AG04450 (cell line): ENCODE measurements around the gene MROH2A. TPM values are rescaled to one million over a fixed set of nuclear protein-coding genes. Genes with fewer than 3 reads are reported as not detected.

ENCODE experiments used
- CTCF ChIA-PET: fragments of 300-600, 350-600 bp; formaldehyde crosslinking; extraction: SDS; loops from one replicate; lab custom pipeline; 2022; ENCODE audit warnings: antibody characterized with exemption, inconsistent platforms; lab: Charles Lee
- POLR2A ChIA-PET: fragments of 350-600 bp; formaldehyde crosslinking; extraction: SDS; loops from one replicate; lab custom pipeline; 2021; ENCODE audit warnings: antibody characterized with exemption, inconsistent platforms; lab: Yijun Ruan, JAX
- DNase-seq: peaks from one replicate; pipeline ENCODE4 v3.0.0-alpha.2; 2011; ENCODE audit warnings: low read depth, low spot score
- H3K27ac ChIP-seq: one replicate; pipeline ENCODE4 v1.5.1; 2012; ENCODE audit warnings: low read depth, low read length, control low read depth
- H3K27me3 ChIP-seq: one replicate; pipeline ENCODE4 v1.6.0; 2012; ENCODE audit warnings: low read length; ENCODE audit not compliant: control insufficient read depth, insufficient read depth
- H3K4me3 ChIP-seq: 2 replicates; pipeline ENCODE4 v1.5.1; 2011; ENCODE audit warnings: mild to moderate bottlenecking, low read depth, low read length, control low read depth
- H3K9me3 ChIP-seq: 2 replicates; pipeline ENCODE4 v1.5.1; 2012; ENCODE audit warnings: low read length; ENCODE audit not compliant: control insufficient read depth, insufficient read depth
- CTCF ChIP-seq: IDR thresholded peaks from 2 replicates; pipeline ENCODE4 v1.5.1; 2011; ENCODE audit warnings: low read depth, low read length, control low read depth, inconsistent platforms
- polyA plus RNA-seq: library from polyadenylated mRNA; depleted of rRNA; stranded (reverse); fragments of >200 nt; gene quantifications from 2 replicates; pipeline ENCODE4 v1.2.3, GENCODE V29; 2011

Gene MROH2A
- polyA plus RNA-seq, 1 experiment: not detected

GRCh38 chr2:233857511-233858141, 79.5 kb downstream of the MROH2A start:
- peak; percentile 53 for TF ChIP-seq CTCF
- Histone ChIP-seq H3K27me3 (no peaks in the 10 kb centered on the region), H3K4me3 (no peak overlapping the region), H3K9me3 (peaks cover 3% of the 10 kb centered on the region; the same call in 1 of the 2 replicates), H3K27ac (no peak overlapping the region)
- CTCF ChIA-PET: interaction anchor here (0.6 to 2.5 kb wide), 8 partner anchors 8 to 60 kb away, joined by 3 to 13 read pairs (median 4); partner anchors contain the start of genes MSL3B and TRPM8
- POLR2A ChIA-PET: no interaction called here
- DNase-seq: no peak

GRCh38 chr2:233858331-233858730, 80.2 kb downstream of the MROH2A start:
- CTCF ChIA-PET: interaction anchor here (1.0 to 2.5 kb wide), 5 partner anchors 9 to 59 kb away, joined by 3 to 13 read pairs (median 6); partner anchors contain the start of genes MSL3B and TRPM8
- H3K27ac ChIP-seq: no peak overlapping the region
- H3K27me3 ChIP-seq: no peaks in the 10 kb centered on the region
- no peak overlapping the region for H3K4me3 ChIP-seq
- DNase-seq: no peak
- peaks cover 3% of the 10 kb centered on the region; the same call in 1 of the 2 replicates for H3K9me3 ChIP-seq
- POLR2A ChIA-PET: no interaction called here
- TF ChIP-seq CTCF: no peak

GRCh38 chr2:233862261-233862768, 84.2 kb downstream of the MROH2A start:
- ChIA-PET POLR2A (no interaction called here), CTCF (no interaction called here)
- peaks cover 6% of the 10 kb centered on the region for H3K9me3 ChIP-seq
- H3K4me3 ChIP-seq: no peak overlapping the region
- H3K27ac ChIP-seq: no peak overlapping the region
- TF ChIP-seq CTCF: no peak
- DNase-seq: no peak
- no peaks in the 10 kb centered on the region for H3K27me3 ChIP-seq

- ChIA-PET POLR2A (no interaction called here), CTCF (interaction anchor here (1.2 kb wide), 1 partner anchor 9 kb away, joined by 3 read pairs; no protein-coding TSS in a partner anchor)
- peaks cover 12% of the 10 kb centered on the region for H3K9me3 ChIP-seq
- DNase-seq: no peak
- peak; percentile 23 for TF ChIP-seq CTCF
- no peak overlapping the region for H3K4me3 ChIP-seq
- no peak overlapping the region for H3K27ac ChIP-seq
- H3K27me3 ChIP-seq: no peaks in the 10 kb centered on the region
Measured at GRCh38 chr2:233865838-233866237, 87.7 kb downstream of the MROH2A start.

GRCh38 chr2:233866479-233866878, 88.3 kb downstream of the MROH2A start:
- ChIA-PET POLR2A (no interaction called here), CTCF (interaction anchor here (1.7 kb wide), 1 partner anchor 9 kb away, joined by 13 read pairs; no protein-coding TSS in a partner anchor)
- TF ChIP-seq CTCF: no peak
- no peak overlapping the region for H3K27ac ChIP-seq
- DNase-seq: no peak
- H3K27me3 ChIP-seq: no peaks in the 10 kb centered on the region
- H3K4me3 ChIP-seq: no peak overlapping the region
- peaks cover 12% of the 10 kb centered on the region for H3K9me3 ChIP-seq
